ENCODE measurements around the gene SOX6.

The SOX6 gene

GRCh38 chr11:16356057-16356760 lies at the start of gene SOX6:
Gene SOX6 (minus strand): TSS chr11:16356546. CDS start chr11:16341248, 15,298 bp downstream.
- TF ChIP-seq CTCF (conservative IDR thresholded peaks at IDR 0.05) = no peak
- peak within 1 kb of the TSS; percentile 53; the same call in 1 of the 2 replicates for H3K27ac ChIP-seq

- H3K27ac ChIP-seq = no peak overlapping the region
- TF ChIP-seq CTCF (conservative IDR thresholded peaks at IDR 0.05) = no peak
These were observed 48.5 kb upstream of the SOX6 start for GRCh38 chr11:16404781-16405285.

GRCh38 chr11:16403851-16404250 lies 47.5 kb upstream of the SOX6 start:
- TF ChIP-seq CTCF (conservative IDR thresholded peaks at IDR 0.05) = no peak
- no peak overlapping the region for H3K27ac ChIP-seq

GRCh38 chr11:16403448-16403803 lies 47.1 kb upstream of the SOX6 start:
- TF ChIP-seq CTCF (conservative IDR thresholded peaks at IDR 0.05) = no peak
- no peak overlapping the region for H3K27ac ChIP-seq

GRCh38 chr11:16402654-16403447 lies 46.5 kb upstream of the SOX6 start:
- no peak overlapping the region for H3K27ac ChIP-seq
- no peak for TF ChIP-seq CTCF (conservative IDR thresholded peaks at IDR 0.05)

- H3K27ac ChIP-seq = no peak overlapping the region
- no peak for TF ChIP-seq CTCF (conservative IDR thresholded peaks at IDR 0.05)
These were observed 41.0 kb upstream of the SOX6 start for GRCh38 chr11:16397390-16397789.

GRCh38 chr11:16395601-16396000 lies 39.3 kb upstream of the SOX6 start:
- no peak overlapping the region for H3K27ac ChIP-seq
- no peak for TF ChIP-seq CTCF (conservative IDR thresholded peaks at IDR 0.05)
